Esophagus muscularis mucosa (tissue), 4 donors: Measurements from ENCODE around the gene CD2AP. TPM values are rescaled to one million over a fixed set of nuclear protein-coding genes. Genes with fewer than 3 reads are reported as not detected.

Source experiments
- DNase-seq: peaks from one replicate; pipeline ENCODE4 v3.0.0-alpha.2; 2017; ENCODE audit errors: extremely low spot score
- H3K27ac ChIP-seq, 4 donors: fragments of 200-600 bp; sonication (generic); replicated peaks in 1 of 4; 1 replicate in 3 of 4; 2 replicates in 1 of 4; pipeline ENCODE4 v1.5.1; 2016 to 2019; ENCODE audit warnings: mild to moderate bottlenecking in 1 of 4
- H3K27me3 ChIP-seq, 4 donors: fragments of 200-600 bp; sonication (generic); one replicate each; pipeline versions ENCODE4 v1.5.1 to v1.6.0; 2016 to 2019
- H3K36me3 ChIP-seq, 4 donors: fragments of 200-600 bp; sonication (generic); one replicate each; pipeline ENCODE4 v1.5.1; 2016 to 2019
- H3K4me1 ChIP-seq, 4 donors: fragments of 200-600 bp; sonication (generic); one replicate each; pipeline ENCODE4 v1.5.1; 2016 to 2019
- H3K4me3 ChIP-seq, 4 donors: fragments of 200-600 bp; sonication (generic); 1 replicate in 2 of 4; 2 replicates in 2 of 4; pipeline ENCODE4 v1.5.1; 2016 to 2019; ENCODE audit warnings: mild to moderate bottlenecking in 4 of 4, moderate library complexity in 1 of 4
- H3K9me3 ChIP-seq, 4 donors: fragments of 200-600 bp; sonication (generic); 1 replicate in 3 of 4; 2 replicates in 1 of 4; pipeline ENCODE4 v1.5.1; 2016 to 2019
- EP300 ChIP-seq: sonication (generic); formaldehyde crosslinking; IDR thresholded peaks from one replicate; pipeline ENCODE4 v1.6.1; 2017; ENCODE audit warnings: antibody characterized with exemption
- POLR2A ChIP-seq: fragments of 450-650 bp; IDR thresholded peaks from one replicate; pipeline ENCODE4 v1.6.1; 2017; ENCODE audit warnings: antibody characterized with exemption, moderate library complexity, mild to moderate bottlenecking, low read depth
- POLR2AphosphoS5 ChIP-seq, 2 donors: sonication (generic); formaldehyde crosslinking; IDR thresholded peaks; one replicate each; pipeline ENCODE4 v1.6.1; 2017; ENCODE audit warnings: antibody characterized with exemption in 2 of 2
- whole genome bisulfite sequencing: methylation state at CpG from one replicate; pipeline ENCODE4 v1.1.5; 2018; 5-methylcytosine and 5-hydroxymethylcytosine counted together
- intact Hi-C: fragments of 100-400 bp; cut with DNase I; formaldehyde crosslinking; loops from one replicate; pipeline ENCODE4 v1.15.1; 2023
- total RNA-seq, 4 donors: library from RNA; depleted of rRNA; stranded (reverse); fragments of >200 nt; gene quantifications; one replicate each; pipeline versions ENCODE4 v1.1.0 to v1.2.1, GENCODE V29; 2016
- TF ChIP-seq, protein P1 (sequence below), 3 experiments: fragments of 200-600 bp in 2 of 3; fragments of 450-650 bp in 1 of 3; sonication (generic) in 2 of 3; IDR thresholded peaks; one replicate each; pipeline ENCODE4 v1.5.1; 2017 to 2019; ENCODE audit warnings: antibody characterized with exemption in 3 of 3, mild to moderate bottlenecking in 2 of 3, moderate library complexity in 1 of 3

Gene CD2AP
- total RNA-seq, 4 donors from 2014 or later = 17.2 to 20.7 (median 20.0) TPM

GRCh38 chr6:47534063-47534462, 56.5 kb downstream of the CD2AP start:
- no peak overlapping the region for H3K4me3 ChIP-seq
- H3K4me1 ChIP-seq = peaks cover 0 to 8% (median 0%) of the 10 kb centered on the region in 4 donors
- TF ChIP-seq POLR2AphosphoS5 (IDR thresholded peaks at IDR 0.05) (no peak), EP300 (no peak), POLR2A (no peak)
- TF ChIP-seq, protein P1, sequence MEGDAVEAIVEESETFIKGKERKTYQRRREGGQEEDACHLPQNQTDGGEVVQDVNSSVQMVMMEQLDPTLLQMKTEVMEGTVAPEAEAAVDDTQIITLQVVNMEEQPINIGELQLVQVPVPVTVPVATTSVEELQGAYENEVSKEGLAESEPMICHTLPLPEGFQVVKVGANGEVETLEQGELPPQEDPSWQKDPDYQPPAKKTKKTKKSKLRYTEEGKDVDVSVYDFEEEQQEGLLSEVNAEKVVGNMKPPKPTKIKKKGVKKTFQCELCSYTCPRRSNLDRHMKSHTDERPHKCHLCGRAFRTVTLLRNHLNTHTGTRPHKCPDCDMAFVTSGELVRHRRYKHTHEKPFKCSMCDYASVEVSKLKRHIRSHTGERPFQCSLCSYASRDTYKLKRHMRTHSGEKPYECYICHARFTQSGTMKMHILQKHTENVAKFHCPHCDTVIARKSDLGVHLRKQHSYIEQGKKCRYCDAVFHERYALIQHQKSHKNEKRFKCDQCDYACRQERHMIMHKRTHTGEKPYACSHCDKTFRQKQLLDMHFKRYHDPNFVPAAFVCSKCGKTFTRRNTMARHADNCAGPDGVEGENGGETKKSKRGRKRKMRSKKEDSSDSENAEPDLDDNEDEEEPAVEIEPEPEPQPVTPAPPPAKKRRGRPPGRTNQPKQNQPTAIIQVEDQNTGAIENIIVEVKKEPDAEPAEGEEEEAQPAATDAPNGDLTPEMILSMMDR (IDR thresholded peaks at IDR 0.05) = no peak
- DNase-seq = no peak
- peaks cover 6 to 25% (median 9%) of the 10 kb centered on the region in 4 donors for H3K36me3 ChIP-seq
- no peaks in the 10 kb centered on the region for H3K9me3 ChIP-seq
- intact Hi-C loops = no loop called here
- H3K27ac ChIP-seq = no peak overlapping the region
- H3K27me3 ChIP-seq = no peaks in the 10 kb centered on the region

DNA sequence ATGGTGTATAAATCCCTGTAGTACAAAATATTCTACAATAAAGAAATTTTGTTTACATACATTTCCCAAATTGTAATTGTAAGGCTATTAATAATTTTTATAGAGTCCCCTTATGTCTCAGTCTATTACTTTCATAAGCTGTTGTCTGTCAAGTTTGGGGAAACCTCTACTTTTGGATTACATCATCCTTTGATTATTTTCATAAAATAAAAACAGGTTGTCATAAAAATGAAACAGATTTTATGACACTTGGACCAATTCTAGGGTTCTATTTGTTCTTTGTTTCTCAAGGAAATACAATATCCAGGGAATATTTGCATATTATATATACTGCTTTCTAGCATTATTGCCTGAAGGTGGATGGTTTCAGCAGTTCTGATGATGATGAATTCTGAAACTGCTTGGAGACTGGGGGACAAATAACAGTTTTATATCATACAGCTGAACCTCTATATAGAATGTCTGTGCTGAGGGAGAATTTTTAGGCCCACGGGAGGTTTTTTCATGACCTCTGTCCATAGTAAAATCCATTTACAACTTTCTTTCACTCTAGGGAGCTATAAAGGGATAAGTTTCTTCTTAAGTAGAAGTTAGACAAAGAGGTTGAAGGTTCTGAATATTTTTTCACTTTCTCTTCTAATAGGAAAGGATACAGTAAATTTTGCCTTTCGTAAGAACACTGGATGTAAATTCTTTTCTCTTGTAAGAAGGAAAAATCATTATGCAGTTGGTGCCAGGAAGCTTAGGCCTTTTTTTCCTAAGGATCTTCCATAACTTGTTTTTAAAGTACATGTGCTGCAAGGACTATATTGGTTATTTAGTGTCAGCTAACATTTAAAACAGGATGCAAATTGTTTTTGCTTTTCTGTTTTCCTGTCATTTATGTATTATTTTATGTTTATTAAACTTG, 58.0 kb downstream of the CD2AP start:
- Histone ChIP-seq H3K36me3 (peaks cover 6 to 25% (median 9%) of the 10 kb centered on the region in 4 donors), H3K27me3 (no peaks in the 10 kb centered on the region), H3K9me3 (no peaks in the 10 kb centered on the region), H3K27ac (no peak overlapping the region), H3K4me3 (no peak overlapping the region), H3K4me1 (peaks cover 0 to 8% (median 0%) of the 10 kb centered on the region in 4 donors)
- intact Hi-C loops = no loop called here
- no peak for DNase-seq
- TF ChIP-seq POLR2A = no peak
- no peak for TF ChIP-seq EP300
- TF ChIP-seq, protein P1 (IDR thresholded peaks at IDR 0.05) = no peak
- no peak for TF ChIP-seq POLR2AphosphoS5 (IDR thresholded peaks at IDR 0.05)
- 70% methylated on average over 2 of the region's 2 CpGs for WGBS

GRCh38 chr6:47536816-47537401, 59.3 kb downstream of the CD2AP start:
- peaks cover 0 to 8% (median 0%) of the 10 kb centered on the region in 4 donors for H3K4me1 ChIP-seq
- WGBS = 96% methylated on average over 4 of the region's 4 CpGs
- peaks cover 6 to 25% (median 9%) of the 10 kb centered on the region in 4 donors for H3K36me3 ChIP-seq
- no peaks in the 10 kb centered on the region for H3K9me3 ChIP-seq
- H3K27me3 ChIP-seq = no peaks in the 10 kb centered on the region
- H3K27ac ChIP-seq = no peak overlapping the region
- no peak overlapping the region for H3K4me3 ChIP-seq
- no peak for DNase-seq
- no peak for TF ChIP-seq POLR2AphosphoS5 (IDR thresholded peaks at IDR 0.05)
- TF ChIP-seq, protein P1 (IDR thresholded peaks at IDR 0.05) = no peak
- no peak for TF ChIP-seq POLR2A
- no peak for TF ChIP-seq EP300
- intact Hi-C loops = no loop called here

DNA sequence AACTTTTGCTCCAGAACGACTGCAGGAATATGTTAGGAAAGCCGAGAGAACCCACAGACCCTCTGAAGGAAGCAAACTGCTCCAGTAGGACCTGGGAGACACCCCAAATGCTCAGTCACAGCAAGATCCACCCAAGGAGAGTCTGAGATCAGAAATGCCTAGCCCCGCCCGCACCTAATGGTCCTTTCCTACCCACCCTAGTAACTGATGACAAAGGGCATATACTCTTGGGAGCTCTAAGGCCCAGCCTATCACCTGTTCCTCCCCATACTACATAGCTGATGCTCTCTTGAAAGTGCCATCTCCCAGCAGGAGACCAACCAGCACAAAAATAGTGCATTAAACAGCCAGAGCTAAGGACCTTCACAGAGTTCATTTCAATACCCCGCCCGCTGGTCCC, 67.6 kb downstream of the CD2AP start:
- TF ChIP-seq POLR2AphosphoS5 (IDR thresholded peaks at IDR 0.05) (no peak), EP300 (no peak)
- Histone ChIP-seq H3K4me1 (no peaks in the 10 kb centered on the region), H3K4me3 (no peak overlapping the region), H3K27ac (no peak overlapping the region), H3K27me3 (no peaks in the 10 kb centered on the region), H3K9me3 (no peaks in the 10 kb centered on the region), H3K36me3 (peaks cover 7 to 28% (median 15%) of the 10 kb centered on the region in 4 donors)
- intact Hi-C loops = no loop called here
- 95% methylated on average over 6 of the region's 6 CpGs for WGBS
- DNase-seq = no peak

- TF ChIP-seq EP300 = no peak
- no peak for TF ChIP-seq POLR2AphosphoS5 (IDR thresholded peaks at IDR 0.05)
- TF ChIP-seq, protein P1 (IDR thresholded peaks at IDR 0.05) = no peak
- no peak for TF ChIP-seq POLR2A
- 94% methylated on average over 4 of the region's 4 CpGs for WGBS
- no peak for DNase-seq
- intact Hi-C loops = no loop called here
- Histone ChIP-seq H3K4me3 (no peak overlapping the region), H3K4me1 (no peaks in the 10 kb centered on the region), H3K27me3 (no peaks in the 10 kb centered on the region), H3K9me3 (no peaks in the 10 kb centered on the region), H3K27ac (no peak overlapping the region), H3K36me3 (peaks cover 0 to 10% (median 7%) of the 10 kb centered on the region in 4 donors)
Observed at GRCh38 chr6:47551670-47552069, 74.1 kb downstream of the CD2AP start.
